Measurements from ENCODE around the gene REEP6.

REEP6 gene

DNA sequence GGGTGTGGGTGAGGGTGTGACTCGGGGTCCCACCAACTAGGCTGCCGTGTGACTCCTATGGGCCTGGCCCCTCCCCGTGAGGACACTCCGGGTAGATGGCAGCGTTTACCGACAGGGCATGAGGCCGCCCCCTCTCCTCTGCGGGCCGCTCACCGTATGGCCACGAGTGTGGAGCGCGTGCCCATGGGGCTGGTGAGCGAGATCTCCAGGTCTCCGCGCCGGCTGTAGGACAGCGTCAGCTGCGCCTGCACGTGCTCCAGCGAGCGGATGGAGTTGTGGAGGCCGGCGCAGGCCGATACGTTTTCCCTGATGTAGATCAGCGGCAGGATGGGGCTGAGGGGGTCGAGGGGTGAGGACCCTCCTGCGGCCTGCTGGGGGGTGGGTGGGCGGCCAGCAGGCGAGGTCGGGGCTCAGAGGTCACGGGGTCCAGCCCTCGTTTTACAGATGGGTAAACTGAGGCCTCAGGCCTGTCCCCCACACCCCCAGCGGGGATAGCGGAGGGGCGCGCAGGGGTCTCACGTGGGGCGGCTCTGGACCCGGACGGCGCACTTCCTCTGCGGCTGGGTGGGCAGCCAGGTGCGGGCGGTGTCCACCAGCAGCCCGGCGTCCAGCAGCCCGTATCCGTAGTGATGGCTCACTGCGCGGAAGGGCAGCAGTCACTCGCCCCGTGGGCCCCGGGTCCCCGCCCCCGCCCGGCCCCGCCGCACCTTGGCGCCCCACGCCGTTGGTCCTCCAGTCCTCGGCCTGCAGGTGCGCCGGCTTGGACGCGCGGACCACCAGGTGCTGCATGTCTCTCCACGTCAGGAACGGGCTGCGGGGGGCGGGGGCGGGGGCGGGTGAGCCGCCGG, 7.6 kb upstream of the REEP6 start:
- no peak for DNase-seq (ENCODE audit: extremely low read depth, low read depth)
- TF ChIP-seq, protein P1, sequence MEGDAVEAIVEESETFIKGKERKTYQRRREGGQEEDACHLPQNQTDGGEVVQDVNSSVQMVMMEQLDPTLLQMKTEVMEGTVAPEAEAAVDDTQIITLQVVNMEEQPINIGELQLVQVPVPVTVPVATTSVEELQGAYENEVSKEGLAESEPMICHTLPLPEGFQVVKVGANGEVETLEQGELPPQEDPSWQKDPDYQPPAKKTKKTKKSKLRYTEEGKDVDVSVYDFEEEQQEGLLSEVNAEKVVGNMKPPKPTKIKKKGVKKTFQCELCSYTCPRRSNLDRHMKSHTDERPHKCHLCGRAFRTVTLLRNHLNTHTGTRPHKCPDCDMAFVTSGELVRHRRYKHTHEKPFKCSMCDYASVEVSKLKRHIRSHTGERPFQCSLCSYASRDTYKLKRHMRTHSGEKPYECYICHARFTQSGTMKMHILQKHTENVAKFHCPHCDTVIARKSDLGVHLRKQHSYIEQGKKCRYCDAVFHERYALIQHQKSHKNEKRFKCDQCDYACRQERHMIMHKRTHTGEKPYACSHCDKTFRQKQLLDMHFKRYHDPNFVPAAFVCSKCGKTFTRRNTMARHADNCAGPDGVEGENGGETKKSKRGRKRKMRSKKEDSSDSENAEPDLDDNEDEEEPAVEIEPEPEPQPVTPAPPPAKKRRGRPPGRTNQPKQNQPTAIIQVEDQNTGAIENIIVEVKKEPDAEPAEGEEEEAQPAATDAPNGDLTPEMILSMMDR (IDR thresholded peaks at IDR 0.05; ENCODE audit: low read depth, low read length), result no peak

DNA sequence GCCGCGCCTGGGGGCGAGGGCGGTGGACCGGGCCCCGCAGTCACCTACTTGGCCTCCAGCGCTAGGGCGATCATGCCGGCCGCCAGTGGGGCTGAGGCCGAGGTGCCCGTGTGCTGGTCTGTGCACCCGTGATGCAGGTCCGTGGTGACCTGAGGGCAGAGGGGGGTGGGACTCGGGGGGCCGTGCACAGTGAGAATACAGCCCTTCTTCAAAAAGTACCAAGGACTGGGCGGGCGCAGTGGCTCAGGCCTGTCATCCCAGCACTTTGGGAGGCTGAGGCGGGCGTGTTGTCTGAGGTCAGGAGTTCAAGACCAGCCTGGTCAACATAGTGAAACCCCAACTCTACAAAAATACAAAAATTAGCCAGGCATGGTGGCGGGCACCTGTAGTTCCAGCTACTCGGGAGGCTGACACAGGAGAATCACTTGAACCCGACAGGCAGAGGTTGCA, 7.0 kb upstream of the REEP6 start:
- TF ChIP-seq, protein P1 (IDR thresholded peaks at IDR 0.05; ENCODE audit: low read depth, low read length), result no peak
- no peak for DNase-seq (ENCODE audit: extremely low read depth, low read depth)

DNA sequence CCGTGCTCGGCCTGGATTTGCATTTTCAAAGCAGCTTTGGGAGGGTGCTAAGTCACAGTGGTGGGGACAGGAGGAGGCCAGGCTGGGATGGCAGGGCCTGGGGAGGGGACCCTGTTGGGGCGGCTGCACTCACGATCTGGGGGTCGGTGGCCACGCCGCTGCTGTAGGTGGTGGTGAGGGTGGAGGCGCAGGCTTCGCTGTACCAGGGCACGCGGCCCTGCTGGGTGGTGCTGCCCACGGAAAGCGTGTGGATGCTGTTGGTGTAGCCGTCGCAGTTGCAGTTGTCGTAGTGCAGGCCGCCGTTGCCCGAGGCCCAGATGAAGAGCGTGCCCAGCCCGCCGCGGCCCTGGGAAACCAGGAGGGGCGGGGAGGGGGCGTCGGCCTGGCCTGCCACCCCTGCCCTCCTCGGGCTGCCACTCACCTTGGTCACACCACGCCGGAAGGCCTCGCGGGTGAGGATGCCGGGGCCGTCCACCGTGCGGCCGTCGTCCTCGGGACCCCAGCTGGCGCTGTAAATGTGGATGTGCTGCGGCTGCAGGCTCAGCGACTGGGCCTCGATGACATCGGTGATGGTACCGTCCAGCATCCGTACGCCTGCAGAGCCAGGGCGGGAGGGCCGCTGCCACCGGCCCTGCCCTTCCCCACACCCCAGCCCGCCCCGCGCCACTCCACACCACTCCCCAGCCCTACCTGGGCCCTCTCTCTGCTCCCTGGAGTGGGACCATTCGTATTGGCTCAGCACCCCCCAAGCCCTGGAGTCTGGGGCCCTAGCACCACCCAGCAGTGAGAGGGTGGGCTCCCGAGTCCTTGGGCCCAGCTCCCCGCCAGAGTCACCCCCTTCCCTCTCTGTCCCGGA, 4.0 kb upstream of the REEP6 start:
- no peak for DNase-seq (ENCODE audit: extremely low read depth, low read depth)
- TF ChIP-seq, protein P1 (IDR thresholded peaks at IDR 0.05; ENCODE audit: low read depth, low read length), result no peak

DNA sequence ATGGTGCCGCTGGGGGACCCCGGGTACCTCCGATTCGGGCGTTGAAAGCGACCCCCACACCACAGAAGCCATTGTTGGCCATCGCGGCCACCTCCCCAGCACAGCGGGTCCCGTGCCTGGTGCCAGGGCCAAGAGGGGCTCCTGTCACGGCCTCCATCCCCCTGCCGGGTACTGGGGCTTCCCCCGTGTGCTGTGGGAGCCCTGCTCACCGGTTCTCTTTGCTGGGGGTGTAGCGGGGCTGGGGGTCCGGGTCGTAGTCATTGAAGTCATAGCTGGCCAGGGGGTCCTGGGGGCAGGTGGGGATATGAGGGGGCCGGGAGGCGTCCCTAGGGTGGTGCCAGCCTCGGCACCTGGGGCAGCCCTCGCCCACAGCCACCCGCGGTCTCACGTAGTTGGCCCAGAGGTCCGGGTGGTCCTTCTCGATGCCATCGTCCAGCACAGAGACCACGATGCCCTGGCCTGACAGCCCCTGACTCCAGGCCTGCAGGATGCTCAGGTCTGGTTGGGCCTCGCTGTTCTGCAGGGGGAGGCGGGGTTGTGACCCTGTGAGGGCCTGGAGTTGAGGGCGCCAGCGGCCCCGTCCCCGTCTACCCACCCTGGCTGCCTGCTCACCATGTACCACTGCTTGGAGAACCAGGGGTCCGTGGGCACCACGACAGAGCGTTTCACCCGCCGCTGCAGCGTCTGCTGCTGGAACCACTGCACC, 3.3 kb upstream of the REEP6 start:
- no peak for DNase-seq (ENCODE audit: extremely low read depth, low read depth)
- TF ChIP-seq, protein P1 (IDR thresholded peaks at IDR 0.05; ENCODE audit: low read depth, low read length), result no peak

DNA sequence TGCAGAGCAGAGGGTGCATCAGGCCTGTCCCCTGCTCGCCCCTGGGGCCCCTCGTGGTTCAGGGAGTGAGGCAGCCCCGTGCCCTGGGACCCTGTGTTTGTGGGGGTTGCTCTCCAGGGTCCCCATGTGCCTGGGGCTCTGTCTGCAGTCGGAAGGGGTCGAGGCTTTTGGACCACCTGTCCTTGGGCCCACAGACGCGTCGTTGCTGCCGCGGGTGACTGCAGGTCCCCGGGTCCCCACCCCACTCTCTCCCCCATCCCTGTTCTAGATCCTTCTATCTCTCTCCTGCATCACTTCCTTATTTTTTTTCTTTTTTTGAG, 2.7 kb upstream of the REEP6 start:
- TF ChIP-seq, protein P1 (IDR thresholded peaks at IDR 0.05; ENCODE audit: low read depth, low read length), result no peak
- DNase-seq (ENCODE audit: extremely low read depth, low read depth), result no peak

DNA sequence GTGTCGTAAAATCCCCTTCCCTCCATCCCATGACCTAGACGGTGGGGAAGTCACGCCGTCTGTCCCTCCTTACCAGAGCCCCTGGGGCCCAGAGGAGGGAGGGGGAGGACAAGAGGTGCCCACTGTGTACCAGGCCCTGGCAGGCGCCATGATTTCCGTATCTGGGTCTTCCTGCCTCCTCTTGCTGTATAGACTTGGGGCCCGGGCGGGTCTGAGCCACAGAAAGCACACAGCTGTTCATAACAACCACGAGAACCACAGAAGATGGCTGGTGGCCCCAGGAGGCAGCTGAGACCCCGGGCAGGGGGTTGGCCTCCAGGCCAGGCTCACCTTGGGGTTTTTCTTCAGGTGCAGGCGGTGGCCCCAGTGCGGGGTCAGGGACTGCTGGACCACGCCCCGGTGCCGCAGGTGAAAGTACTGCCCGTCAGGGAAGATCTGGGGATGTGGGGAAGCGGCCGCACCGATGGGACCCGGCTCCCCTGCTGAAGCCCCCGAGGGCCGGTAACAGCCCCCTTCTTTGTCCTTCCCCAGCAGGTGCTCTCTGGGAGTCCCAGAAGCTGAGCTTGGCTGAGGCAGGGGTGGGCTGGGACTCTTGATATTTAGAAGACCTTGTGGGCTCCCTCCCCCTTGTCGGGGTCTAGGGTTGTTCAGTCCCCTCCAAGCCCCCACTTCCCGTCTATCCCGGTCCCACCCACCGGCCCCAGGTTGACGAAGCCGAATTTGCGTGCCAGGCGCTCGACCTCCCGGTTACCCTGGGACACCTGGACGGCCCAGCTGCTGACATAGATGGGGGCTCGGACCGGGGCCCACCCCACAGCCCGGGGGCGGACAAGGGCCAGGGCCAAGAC, 1.3 kb upstream of the REEP6 start:
- TF ChIP-seq, protein P1 (IDR thresholded peaks at IDR 0.05; ENCODE audit: low read depth, low read length), result no peak
- DNase-seq (ENCODE audit: extremely low read depth, low read depth), result no peak

All from AG09319 (cell line).